ENCODE data around the gene WFDC1.

The WFDC1 gene

DNA sequence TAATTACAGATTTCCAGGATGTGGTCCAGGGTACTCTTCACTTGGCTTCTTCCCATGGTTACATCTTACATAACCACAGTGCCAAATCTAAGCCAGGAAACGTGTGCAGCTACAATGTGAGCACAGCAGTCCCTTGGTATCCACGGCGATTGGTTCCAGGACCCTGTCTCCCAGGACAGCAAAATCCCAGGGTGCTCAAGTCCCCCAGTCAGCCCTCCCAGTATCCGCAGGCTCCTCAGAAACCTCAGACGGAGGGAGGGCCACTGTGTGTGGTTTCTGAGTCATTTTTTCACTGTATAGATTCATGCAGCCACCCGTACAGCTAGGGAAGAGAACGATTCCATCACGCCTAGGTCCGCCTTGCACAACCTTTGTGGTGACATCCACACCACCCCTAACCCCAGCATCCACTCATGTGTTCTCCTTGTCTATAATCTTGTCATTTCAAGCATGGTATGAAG, 62.5 kb downstream of the WFDC1 start:
- peak in 1 of 2 donors; percentile 20 for DNase-seq

DNA sequence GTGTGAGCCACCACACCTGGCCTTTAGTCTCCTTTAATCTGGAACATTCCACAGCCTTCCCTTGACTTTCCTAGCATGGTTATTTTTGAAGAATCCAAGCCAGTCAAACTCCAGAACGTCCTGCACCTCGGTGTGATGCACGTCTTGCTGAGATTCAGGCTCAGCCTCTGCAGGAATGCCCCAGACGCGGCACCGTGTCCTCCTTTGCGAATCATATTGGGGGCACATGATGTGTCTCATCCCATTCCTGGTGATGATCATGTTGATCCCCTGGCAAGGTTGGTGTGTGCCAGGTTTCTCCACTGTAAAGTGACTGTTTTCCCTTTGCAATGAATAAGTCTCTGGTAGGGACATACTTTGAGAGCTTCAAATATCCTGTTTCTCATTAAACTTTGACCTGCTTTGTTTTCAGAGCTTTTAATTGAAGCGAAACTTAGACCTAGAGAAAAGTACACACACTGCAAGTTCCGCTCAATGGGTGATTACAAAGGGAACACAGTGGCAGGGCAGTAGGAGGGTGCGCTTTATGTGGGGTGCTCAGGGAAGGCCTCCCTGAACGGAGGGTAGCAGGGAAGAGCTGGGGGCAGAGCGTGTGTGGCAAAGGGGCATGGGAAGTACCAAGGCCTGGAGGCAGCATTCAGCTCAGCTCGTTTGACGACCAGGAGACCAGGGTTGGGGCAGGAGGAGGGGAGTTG, 64.1 kb downstream of the WFDC1 start:
- DNase-seq: no peak

DNA sequence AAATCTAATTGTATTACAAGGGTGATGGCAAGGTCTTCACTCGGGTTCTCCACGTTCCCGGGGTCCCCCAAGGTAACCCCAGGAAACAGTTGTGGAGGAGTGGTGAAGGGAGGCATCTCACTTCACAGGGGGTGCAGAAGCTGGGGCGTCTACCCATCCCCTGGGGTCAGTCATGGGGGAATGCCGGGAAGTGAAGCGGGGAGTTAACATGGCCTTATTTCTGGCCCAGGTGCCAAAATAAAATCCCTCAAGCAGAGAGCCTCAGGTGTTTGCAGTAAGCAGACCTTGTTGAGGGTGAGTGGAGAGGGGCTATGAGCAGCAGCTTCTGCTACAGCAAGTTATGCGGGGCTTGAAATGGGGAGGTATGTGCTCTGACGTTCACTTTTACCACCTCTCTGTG, 64.6 kb downstream of the WFDC1 start:
- DNase-seq: no peak

DNA sequence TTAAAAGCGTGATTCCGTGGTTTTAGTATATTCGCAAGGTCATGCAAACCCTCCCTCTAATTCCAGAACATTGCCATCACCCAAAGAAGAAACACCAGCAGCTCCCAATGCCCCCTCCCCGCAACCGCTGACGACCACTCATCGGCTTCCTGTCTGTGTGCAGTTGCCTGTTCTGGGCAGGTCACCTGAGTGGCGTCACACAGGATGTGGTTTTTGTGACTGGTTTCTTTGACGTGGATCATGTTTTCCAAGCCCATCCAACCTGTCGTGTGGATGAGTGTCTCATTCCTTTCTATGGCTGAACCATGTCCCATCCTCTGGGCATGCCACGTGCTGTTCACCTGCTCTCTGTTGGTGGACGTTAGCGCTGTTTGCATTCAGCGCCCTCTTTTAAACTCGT, 65.5 kb downstream of the WFDC1 start:
- no peak for DNase-seq

DNA sequence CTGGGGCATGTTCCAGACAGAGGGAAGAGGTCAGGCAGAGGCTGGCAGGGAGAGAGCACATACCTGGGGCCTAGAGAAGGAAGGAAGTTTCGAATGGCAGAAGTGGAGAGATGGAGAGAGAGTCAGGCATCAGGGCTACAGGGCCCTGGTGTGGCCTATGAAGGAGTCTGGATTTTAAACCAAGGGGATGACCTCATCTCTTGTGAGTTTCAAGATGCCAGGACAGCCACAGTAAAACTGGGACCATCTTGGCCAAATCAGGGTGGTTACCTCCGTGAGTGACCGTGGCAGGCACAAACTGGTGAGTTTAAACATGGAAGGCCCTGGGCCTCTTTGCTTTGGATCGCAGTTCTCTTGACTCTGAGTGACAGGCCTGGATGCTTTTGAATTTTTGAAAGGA, 66.1 kb downstream of the WFDC1 start:
- no peak for DNase-seq

DNA sequence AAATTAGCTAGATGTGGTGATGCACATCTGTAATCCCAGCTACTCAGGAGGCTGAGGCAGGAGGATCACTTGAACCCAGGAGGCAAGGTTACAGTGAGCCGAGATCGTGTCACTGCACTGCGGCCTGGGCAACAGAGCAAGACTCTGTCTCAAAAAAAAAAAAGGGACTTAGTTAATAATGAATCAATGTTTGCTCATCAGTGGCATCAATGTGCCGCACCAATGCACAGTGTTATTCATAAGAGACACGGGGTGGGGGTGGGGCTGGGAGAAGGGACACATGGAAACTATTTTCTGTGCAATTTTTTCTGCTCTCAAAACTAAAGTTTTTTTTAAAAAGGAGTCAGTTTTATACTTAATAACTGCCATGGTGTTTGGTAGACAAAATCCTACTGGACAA, 66.9 kb downstream of the WFDC1 start:
- no peak for DNase-seq

DNA sequence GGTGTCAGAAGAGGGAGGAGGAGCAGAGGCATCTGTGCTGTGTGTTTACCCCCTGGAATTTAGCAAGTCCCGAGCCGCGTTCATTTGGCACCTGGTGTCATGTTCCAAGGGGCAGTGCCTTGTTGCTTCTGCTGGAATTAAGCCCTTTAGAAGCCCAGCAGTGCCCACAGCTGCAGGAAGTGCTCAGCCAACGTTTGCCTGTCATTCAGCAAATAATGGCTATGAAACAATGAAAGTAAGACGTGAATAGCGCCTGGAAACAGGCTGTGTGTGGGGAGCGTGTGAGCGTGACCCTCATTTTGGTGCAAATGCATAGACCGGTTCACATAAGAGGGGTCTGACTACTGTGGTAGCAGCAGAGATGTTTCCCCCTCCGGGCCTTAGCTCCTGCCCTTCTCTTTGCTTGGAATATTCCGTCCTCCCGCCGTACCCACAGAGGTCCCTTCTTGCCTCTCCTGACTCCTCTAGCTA, 67.8 kb downstream of the WFDC1 start:
- no peak for DNase-seq

DNA sequence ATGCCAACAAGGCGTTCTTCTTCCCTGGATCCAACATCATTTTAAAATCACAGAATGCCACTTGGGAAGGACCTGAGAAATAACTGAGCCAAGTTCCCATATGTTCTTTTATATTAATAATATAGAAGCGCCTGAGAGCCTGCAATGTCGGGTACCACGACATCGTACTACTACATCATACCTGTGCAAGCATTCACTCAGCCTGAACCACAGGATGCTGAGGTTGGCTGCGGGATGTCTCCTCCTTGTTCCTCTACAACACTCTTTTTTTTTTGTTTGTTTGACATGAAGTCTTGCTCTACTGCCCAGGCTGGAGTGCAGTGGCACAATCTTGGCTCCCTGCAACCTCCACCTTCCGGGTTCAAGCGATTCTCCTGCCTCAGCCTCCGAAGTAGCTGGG, 71.5 kb downstream of the WFDC1 start:
- DNase-seq: no peak

DNA sequence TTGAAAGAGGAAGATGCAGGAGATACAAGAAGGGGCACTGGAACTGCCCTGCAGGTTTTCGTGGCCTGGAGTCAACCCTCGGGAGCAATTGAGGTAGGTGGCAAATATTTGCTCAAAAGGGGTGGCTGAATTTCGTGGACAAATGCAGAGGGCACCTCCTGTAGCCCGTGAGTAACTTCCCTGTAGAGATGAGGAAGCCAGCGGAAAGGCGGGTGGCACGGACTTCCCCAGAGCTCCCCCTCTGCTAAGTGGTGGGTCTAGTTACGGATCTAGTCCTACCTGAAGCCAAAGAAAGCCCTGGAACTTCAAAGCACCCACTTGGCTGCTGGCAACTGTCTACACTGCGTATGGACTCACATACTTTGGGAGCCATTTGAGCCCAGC, 72.6 kb downstream of the WFDC1 start:
- DNase-seq: no peak

DNA sequence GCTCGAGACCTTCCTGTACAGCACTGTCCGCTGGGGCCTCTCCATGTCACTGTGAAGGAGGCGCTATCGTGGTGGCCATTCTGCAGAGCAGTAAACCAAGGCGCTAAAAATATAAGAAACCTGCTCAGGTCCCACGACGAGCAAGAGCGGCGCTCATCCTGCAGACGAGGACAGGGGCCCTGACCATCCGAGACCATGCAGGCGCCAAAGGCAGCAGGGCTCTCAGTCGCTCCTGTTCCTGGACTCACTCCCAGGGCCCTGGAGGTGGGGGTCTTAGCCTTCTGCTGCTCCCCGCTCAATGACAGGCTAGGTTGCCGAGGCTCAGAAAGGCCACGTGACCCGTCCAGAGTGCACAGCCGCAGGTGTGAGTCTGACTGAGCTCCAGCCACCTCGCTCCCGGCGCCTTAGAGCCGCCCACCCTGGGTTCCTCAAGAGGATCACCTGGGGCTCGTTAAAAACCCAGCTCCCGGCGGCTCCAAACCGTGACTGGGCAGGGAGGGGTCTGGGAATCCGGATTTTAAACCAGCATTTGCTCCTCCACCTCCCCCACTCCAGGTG, 73.2 kb downstream of the WFDC1 start:
- no peak for DNase-seq

DNA sequence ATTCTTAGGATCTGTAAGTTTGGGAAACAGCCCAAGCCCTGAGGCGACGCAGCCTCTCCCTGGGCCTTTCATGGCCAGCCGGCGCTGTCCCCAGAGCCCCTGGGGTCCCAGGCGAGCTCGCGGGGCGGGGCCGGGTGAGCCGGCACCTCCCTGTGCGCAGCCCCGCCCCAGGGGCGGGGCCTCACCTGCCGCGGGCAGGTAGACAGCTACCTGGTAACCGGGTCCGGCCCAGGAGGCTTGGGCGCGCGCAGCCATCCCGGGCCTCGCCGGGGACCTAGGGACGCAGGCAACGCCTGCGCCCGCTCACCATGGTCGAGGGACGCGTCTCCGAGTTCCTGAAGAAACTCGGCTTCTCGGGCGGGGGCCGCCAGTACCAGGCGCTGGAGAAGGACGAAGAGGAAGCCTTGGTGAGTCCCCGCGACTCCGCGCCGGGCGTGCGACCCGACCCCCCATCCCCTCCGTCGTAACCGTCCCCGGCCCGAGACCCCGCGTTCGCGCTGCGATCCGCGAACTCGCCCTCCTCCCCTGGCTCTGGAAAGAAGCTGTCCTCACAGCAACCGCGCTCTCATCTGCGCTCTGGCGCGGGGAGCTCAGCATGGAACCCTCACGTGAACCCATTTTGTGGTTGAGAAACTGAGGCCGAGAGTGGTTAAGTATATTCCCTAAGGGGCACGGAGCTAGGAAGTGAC, 73.8 kb downstream of the WFDC1 start, which contains the start of gene ATP2C2:
Gene ATP2C2, plus strand, starts transcription at position 231 of the 689 bp plus-strand sequence. Its CDS starts 78 bp downstream, at position 309.
- no peak for DNase-seq

DNA sequence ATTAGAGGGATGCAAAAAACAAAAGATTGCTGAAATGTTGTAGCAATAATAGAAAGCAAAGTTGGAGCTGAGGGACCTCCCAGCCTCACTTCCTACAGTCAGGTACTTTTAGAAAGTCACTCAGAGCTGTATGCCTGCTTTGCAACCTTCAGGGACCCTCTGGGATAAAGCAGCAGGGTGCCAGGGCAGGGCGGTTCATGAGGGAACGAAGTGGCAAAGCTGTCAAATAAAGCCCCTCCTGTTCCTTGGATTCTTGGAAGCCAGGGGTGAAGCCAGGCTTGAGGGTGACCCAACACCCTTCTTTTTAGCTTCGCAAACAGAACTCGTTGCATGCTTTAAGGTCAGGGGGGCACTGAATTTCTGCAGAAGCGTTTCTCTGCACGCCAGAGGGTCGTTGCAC, 74.4 kb downstream of the WFDC1 start:
- DNase-seq: no peak

DNA sequence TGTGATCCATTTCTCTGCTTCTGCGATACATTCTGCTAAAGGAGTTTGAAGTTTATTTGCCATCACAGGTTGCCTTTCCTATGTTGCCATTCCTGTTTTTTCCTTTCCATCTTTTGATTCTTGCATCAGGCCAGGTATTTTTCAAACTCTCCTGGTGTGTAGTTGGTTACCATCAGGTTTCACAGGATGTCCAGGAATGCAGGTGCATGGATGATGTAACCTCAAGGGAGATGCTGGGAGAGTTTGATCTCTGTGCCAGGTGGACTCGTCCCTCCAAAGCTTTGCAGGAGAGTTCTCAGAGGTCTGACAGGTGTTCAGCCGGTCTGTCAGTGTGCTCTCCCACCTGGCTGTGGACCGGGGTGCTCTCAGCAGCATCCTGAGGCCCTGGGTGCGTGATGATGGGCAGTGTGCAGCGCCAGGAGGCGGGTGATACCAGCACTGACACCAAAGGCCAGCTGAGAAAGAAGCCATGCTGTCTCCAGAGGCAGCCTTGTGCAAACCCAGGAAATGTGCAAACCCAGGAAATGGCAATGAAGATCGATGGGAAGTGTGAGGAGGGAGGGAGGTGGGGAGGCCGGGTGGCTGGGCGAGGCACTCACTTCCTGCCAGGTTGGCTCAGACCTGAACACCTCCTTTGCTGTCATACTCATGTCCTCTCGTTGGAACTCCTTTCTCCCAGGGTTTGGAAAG, 75.4 kb downstream of the WFDC1 start:
- no peak for DNase-seq

DNA sequence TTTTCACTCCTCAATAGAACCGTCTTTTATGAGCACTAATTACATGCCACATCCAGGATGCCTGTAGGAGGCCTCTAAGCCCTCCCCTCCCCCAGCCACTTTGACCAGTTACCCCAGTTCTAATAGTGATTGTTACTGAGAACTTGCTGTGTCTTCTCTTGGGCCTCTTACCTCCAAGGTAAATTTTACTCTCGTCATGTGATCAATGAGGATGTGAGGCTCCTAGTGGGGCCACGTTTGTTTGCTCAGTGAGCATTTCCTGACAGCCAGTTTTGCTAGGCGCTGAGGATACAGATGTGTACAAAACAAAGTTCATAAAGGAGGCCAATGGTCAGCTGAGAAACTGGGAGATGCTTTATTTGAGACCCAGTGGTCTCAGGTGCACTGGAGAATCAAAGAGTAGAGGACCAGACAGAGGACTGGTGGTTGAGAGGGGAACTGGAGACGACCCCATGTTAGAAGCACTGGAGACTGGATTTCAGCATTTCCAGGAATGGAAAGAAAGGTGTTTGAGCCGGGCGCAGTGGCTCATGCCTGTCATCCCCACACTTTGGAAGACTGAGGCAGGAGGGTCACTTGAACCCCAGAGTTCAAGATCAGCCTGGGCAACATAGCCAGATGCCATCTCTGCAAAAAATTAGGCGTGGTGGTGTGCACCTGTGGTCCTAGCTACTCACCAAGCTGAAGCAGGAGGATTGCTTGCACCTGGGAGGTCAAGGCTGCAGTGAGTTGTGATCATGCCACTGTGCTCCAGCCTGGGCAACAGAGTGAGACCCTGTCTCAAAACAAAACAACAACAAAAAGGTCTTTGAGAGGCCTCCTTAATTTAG, 76.3 kb downstream of the WFDC1 start:
- no peak for DNase-seq

DNA sequence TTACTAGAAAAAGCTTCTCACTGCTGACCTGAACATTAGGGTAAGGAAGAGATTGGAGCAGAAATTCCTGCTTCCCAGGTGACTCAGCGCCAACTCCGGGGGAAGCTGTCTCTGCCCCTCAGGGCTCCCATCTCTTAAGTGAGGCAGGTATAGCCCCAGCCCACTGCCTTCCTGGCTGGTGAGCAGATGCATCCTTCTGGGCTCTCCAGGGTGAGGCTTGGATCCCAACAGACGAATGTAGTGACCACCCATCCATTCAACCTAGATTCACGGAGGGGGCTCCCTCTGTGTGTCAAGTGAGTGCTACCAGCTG, 76.8 kb downstream of the WFDC1 start:
- DNase-seq: no peak

DNA sequence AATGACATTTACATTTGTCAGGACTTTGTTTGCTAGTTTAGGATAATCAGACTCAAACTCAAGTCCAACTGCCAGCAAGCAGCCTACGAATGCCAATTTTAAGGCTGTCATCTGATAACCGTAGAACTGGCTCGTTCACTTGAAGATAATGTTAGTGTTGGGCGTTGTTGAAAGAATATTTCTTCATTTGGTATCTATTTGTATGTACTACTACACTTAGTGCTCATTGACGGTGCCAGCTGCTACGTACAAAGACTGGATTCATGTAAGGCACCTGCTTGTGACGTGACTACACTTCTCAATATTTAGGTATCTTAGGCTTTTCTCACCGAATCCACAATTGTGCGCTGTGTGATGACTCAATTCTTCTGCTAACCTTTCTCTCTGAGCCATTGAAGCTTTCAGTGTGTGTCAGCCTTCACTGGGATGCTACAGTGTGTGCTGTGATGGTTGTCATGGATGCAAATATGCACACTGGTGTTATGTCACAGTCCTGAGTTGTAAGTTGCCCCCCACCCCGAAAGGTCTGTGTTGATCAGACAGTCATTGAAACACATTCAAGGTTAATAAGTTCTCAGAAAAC, 79.3 kb downstream of the WFDC1 start:
- DNase-seq: no peak

DNA sequence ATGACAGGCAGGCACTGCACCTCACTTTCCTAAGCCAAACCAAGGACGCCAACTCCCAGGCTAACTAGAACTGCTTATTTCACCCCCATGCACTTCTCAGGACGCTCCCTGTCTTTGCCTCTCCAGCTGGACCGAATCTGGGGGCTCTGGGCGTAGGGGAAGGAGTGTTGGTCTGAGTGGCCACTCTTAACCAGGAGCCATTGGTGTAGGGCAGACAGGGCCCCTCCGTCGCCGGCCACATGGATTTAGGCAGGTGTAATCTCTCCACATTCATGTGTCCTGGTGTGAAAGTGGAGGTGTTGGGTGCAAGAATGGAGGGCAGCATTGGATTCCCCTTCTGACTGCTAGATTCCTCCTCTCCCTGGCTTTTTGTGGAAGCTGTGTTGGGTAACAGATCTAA, 83.4 kb downstream of the WFDC1 start:
- no peak for DNase-seq

DNA sequence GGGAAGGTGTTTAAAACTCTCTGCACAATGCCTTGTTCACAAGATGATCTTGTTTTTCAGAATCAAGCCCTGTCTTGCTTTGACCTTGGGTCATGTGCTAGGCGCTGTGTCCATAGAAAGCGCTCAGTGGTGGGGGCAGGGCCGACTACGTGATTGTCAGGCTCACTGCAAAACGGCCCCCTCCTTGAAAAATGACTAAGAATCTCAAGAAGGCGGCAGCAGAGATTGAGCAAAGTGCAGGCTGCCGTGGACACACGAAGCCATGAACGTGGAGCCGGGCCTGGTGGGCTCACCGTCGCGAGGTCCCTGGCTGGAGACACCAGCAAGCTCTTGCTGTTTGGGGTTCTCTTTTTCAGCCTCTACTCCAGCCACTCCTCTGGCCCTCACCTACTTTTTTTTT, 83.9 kb downstream of the WFDC1 start:
- DNase-seq: no peak

DNA sequence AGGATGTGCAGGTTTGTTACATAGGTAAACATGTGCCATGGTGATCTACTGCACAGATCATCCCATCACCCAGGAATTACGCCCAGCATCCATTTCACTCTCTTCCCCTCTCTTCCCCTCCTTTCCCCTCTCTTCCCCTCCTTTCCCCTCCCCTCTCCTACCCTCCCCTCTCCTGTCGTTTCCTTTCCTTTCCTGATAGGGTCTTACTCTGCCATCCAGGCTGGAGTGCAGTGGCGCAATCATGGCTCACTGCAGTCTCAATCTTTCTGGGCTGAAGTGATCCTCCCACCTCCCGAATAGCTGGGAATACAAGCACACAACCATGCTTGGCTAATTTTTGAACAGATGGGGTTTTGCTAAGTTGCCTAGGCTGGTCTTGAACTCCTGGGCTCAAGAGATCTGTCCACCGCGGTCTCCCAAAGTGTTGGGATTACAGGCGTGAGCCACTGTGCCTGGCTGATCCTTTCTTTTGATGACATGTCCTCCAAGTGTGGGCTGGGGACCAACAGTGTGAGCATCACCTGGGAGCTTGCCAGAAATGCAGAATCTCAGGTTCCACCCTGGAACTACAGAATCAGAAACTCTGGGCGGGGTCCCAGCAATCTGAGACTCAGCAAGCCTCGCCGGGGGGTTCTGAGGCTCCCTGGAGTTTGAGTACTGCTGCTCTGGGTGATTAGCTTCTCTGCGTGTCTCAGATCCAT, 84.5 kb downstream of the WFDC1 start:
- DNase-seq: no peak
